ENCODE measurements around the gene HOXD1.
A peak's percentile ranks its signal among the peaks of the same experiment; 100 is the strongest.

HOXD1 gene

GRCh38 chr2:176187200-176187898 lies 1.1 kb upstream of the HOXD1 start:
- no peak for DNase-seq (ENCODE audit: low read depth)
- no peak overlapping the region for H3K4me3 ChIP-seq (ENCODE audit: low read depth, low read length)
- no peak for TF ChIP-seq CTCF (conservative IDR thresholded peaks at IDR 0.05; ENCODE audit: low read depth, low read length)

GRCh38 chr2:176188774-176189680 lies 559 bp downstream of the HOXD1 start:
- H3K4me3 ChIP-seq (ENCODE audit: low read depth, low read length) = peak overlapping the region; percentile 42
- TF ChIP-seq CTCF (conservative IDR thresholded peaks at IDR 0.05; ENCODE audit: low read depth, low read length) = no peak
- DNase-seq (ENCODE audit: low read depth) = no peak

GRCh38 chr2:176189681-176190641 lies 1.5 kb downstream of the HOXD1 start:
- TF ChIP-seq CTCF (conservative IDR thresholded peaks at IDR 0.05; ENCODE audit: low read depth, low read length) = no peak
- no peak for DNase-seq (ENCODE audit: low read depth)
- no peak overlapping the region for H3K4me3 ChIP-seq (ENCODE audit: low read depth, low read length)

- DNase-seq (ENCODE audit: low read depth) = no peak
- no peak overlapping the region for H3K4me3 ChIP-seq (ENCODE audit: low read depth, low read length)
- no peak for TF ChIP-seq CTCF (conservative IDR thresholded peaks at IDR 0.05; ENCODE audit: low read depth, low read length)
These were observed 3.9 kb downstream of the HOXD1 start for GRCh38 chr2:176192351-176192750.

- H3K4me3 ChIP-seq (ENCODE audit: low read depth, low read length) = no peak overlapping the region
- TF ChIP-seq CTCF (conservative IDR thresholded peaks at IDR 0.05; ENCODE audit: low read depth, low read length) = no peak
- DNase-seq (ENCODE audit: low read depth) = no peak
These were observed 4.6 kb downstream of the HOXD1 start for GRCh38 chr2:176193048-176193447.

GRCh38 chr2:176199902-176200301 lies 11.4 kb downstream of the HOXD1 start:
- no peak overlapping the region for H3K4me3 ChIP-seq (ENCODE audit: low read depth, low read length)
- no peak for DNase-seq (ENCODE audit: low read depth)
- TF ChIP-seq CTCF (conservative IDR thresholded peaks at IDR 0.05; ENCODE audit: low read depth, low read length) = no peak
